GM23338 (cell line): ENCODE measurements around the gene SP5. TPM values are rescaled to one million over a fixed set of nuclear protein-coding genes. Genes with fewer than 3 reads are reported as not detected.

Source experiments
- ATAC-seq: fragments of 200-7000 bp; cut with Tn5 transposase; 3 replicates; pipeline ENCODE4 v1.9.1; 2020
- DNase-seq: peaks from one replicate; pipeline ENCODE4 v3.0.0-alpha.2; 2015; ENCODE audit warnings: low spot score
- H2AFZ ChIP-seq: fragments of 200-600 bp; sonication (generic); 2 replicates; pipeline ENCODE4 v1.8.0; 2016; ENCODE audit warnings: antibody characterized with exemption, mild to moderate bottlenecking, moderate library complexity
- H3F3A ChIP-seq: fragments of 200-600 bp; sonication (generic); replicated peaks from 2 replicates; pipeline ENCODE4 v1.8.0; 2017; ENCODE audit warnings: antibody characterized with exemption, mixed run types, low read depth
- H3K27ac ChIP-seq: fragments of 200-600 bp; sonication (generic); 2 replicates; pipeline ENCODE4 v1.6.1; 2016; ENCODE audit warnings: low read depth
- H3K27me3 ChIP-seq: fragments of 200-600 bp; sonication (generic); 2 replicates; pipeline ENCODE4 v1.8.0; 2016; ENCODE audit warnings: mild to moderate bottlenecking, mixed run types, moderate library complexity; ENCODE audit not compliant: insufficient read depth
- H3K36me3 ChIP-seq: fragments of 200-600 bp; sonication (generic); 2 replicates; pipeline ENCODE4 v1.8.0; 2016; ENCODE audit warnings: mild to moderate bottlenecking; ENCODE audit not compliant: insufficient read depth
- H3K4me1 ChIP-seq: fragments of 200-600 bp; sonication (generic); 2 replicates; pipeline ENCODE4 v1.8.0; 2016; ENCODE audit warnings: mild to moderate bottlenecking, moderate library complexity; ENCODE audit not compliant: insufficient read depth
- H3K4me2 ChIP-seq: fragments of 200-600 bp; sonication (generic); 2 replicates; pipeline ENCODE4 v1.7.1; 2017; ENCODE audit warnings: mixed run types
- H3K4me3 ChIP-seq: fragments of 200-600 bp; sonication (generic); 2 replicates; pipeline ENCODE4 v1.6.1; 2016; ENCODE audit warnings: mixed run types
- H3K79me2 ChIP-seq: fragments of 200-600 bp; sonication (generic); replicated peaks from 2 replicates; pipeline ENCODE4 v1.8.0; 2017; ENCODE audit warnings: mild to moderate bottlenecking; ENCODE audit not compliant: insufficient read depth
- H3K9me2 ChIP-seq: fragments of 200-600 bp; sonication (generic); 2 replicates; pipeline ENCODE4 v1.8.0; 2017; ENCODE audit not compliant: insufficient read depth
- H4K20me1 ChIP-seq: fragments of 200-600 bp; sonication (generic); replicated peaks from 2 replicates; pipeline ENCODE4 v1.8.0; 2017; ENCODE audit warnings: mild to moderate bottlenecking; ENCODE audit not compliant: insufficient read depth
- H3K27ac Mint-ChIP-seq: 2 replicates; pipeline ENCODE4 v1.8.0; 2020; ENCODE audit warnings: inconsistent platforms, mild to moderate bottlenecking, moderate library complexity, mixed read lengths
- H3K27me3 Mint-ChIP-seq: 3 replicates; pipeline ENCODE4 v1.8.0; 2022; ENCODE audit warnings: low read depth, mild to moderate bottlenecking, moderate library complexity, mixed read lengths, inconsistent platforms; ENCODE audit not compliant: insufficient read depth, poor library complexity
- H3K36me3 Mint-ChIP-seq: 3 replicates; pipeline ENCODE4 v1.8.0; 2021; ENCODE audit warnings: low read depth, mild to moderate bottlenecking, inconsistent platforms, moderate library complexity, mixed read lengths
- H3K4me1 Mint-ChIP-seq: 3 replicates; pipeline ENCODE4 v1.8.0; 2020; ENCODE audit warnings: mild to moderate bottlenecking, inconsistent platforms, mixed read lengths
- H3K4me3 Mint-ChIP-seq: 3 replicates; pipeline ENCODE4 v1.8.0; 2021; ENCODE audit warnings: moderate library complexity, mild to moderate bottlenecking, inconsistent platforms, mixed read lengths
- H3K9me3 Mint-ChIP-seq: 3 replicates; pipeline ENCODE4 v1.8.0; 2020; ENCODE audit warnings: moderate library complexity, mild to moderate bottlenecking, inconsistent platforms, mixed read lengths
- CREB1 ChIP-seq: fragments of 250-450 bp; sonication (Bioruptor Pico); IDR thresholded peaks from 2 replicates; pipeline ENCODE4 v1.5.0; 2020; ENCODE audit warnings: low read depth, mild to moderate bottlenecking, moderate library complexity
- CTCF ChIP-seq, 2 experiments: fragments of 200-600 bp in 1 of 2; sonication (generic) in 1 of 2; conservative IDR thresholded peaks; 2 replicates each; pipeline versions ENCODE4 v1.5.1 to v1.6.1; 2016 to 2017; ENCODE audit warnings: antibody characterized with exemption in 2 of 2, low read depth in 2 of 2, mild to moderate bottlenecking in 2 of 2, moderate library complexity in 1 of 2
- ETS1 ChIP-seq: IDR thresholded peaks from 2 replicates; pipeline ENCODE4 v1.6.1; 2016; ENCODE audit warnings: antibody characterized with exemption
- EZH2 ChIP-seq: fragments of 200-600 bp; sonication (generic); IDR thresholded peaks from one replicate; pipeline ENCODE4 v1.8.0; 2017; ENCODE audit warnings: antibody characterized with exemption, mild to moderate bottlenecking, low read depth; ENCODE audit not compliant: unreplicated experiment
- EZH2phosphoT487 ChIP-seq: fragments of 200-600 bp; sonication (generic); IDR thresholded peaks from one replicate; pipeline ENCODE4 v1.8.1; 2018; ENCODE audit warnings: antibody characterized with exemption; ENCODE audit not compliant: unreplicated experiment
- JUNB ChIP-seq: IDR thresholded peaks from one replicate; pipeline ENCODE4 v1.6.1; 2016; ENCODE audit warnings: antibody characterized with exemption; ENCODE audit not compliant: unreplicated experiment
- NANOG ChIP-seq: IDR thresholded peaks from 2 replicates; pipeline ENCODE4 v1.6.1; 2016; ENCODE audit warnings: antibody characterized with exemption, borderline replicate concordance
- POLR2AphosphoS5 ChIP-seq: IDR thresholded peaks from 2 replicates; pipeline ENCODE4 v1.6.1; 2016; ENCODE audit warnings: antibody characterized with exemption, low read depth
- REST ChIP-seq: IDR thresholded peaks from one replicate; pipeline ENCODE4 v1.6.1; 2018; ENCODE audit warnings: antibody characterized with exemption; ENCODE audit not compliant: unreplicated experiment
- STAT1 ChIP-seq: IDR thresholded peaks from one replicate; pipeline ENCODE4 v1.6.1; 2016; ENCODE audit warnings: antibody characterized with exemption; ENCODE audit not compliant: unreplicated experiment
- ZNF114 ChIP-seq: fragments of 250-450 bp; sonication (Bioruptor Pico); IDR thresholded peaks from 2 replicates; pipeline ENCODE4 v1.5.0; 2020; ENCODE audit warnings: mild to moderate bottlenecking, moderate library complexity
- ZNF331 ChIP-seq: fragments of 250-450 bp; sonication (Bioruptor Pico); IDR thresholded peaks from 2 replicates; pipeline ENCODE4 v1.5.0; 2020; ENCODE audit warnings: low read depth, mild to moderate bottlenecking, moderate library complexity
- ZNF462 ChIP-seq: fragments of 250-450 bp; sonication (Bioruptor Pico); IDR thresholded peaks from 2 replicates; pipeline ENCODE4 v1.5.0; 2020; ENCODE audit warnings: mild to moderate bottlenecking, moderate library complexity
- polyA plus RNA-seq: library from polyadenylated mRNA; unstranded; fragments of >200 nt; fragmentation: Nextera tagmentation; extraction: Ambion mirVana; gene quantifications from 2 replicates; pipeline ENCODE4 v1.2.1, GENCODE V29; 2016
- total RNA-seq: library from RNA; depleted of rRNA; stranded (reverse); fragments of >200 nt; shearing (Covaris generic); gene quantifications from 2 replicates; pipeline ENCODE4 v1.2.3, GENCODE V29; 2014

Gene SP5
- total and polyA plus RNA-seq, 2 experiments from 2014 or later = 0.21 to 0.32 TPM

GRCh38 chr2:170743530-170744239 lies 28.5 kb downstream of the SP5 start:
- DNase-seq (no peak), ATAC-seq (peak; percentile 60)
- Mint-ChIP-seq H3K4me1 (peaks cover 12% of the 10 kb centered on the region), H3K27me3 (peaks cover 4% of the 10 kb centered on the region), H3K36me3 (no peaks in the 10 kb centered on the region), H3K9me3 (no peaks in the 10 kb centered on the region), H3K27ac (no peak overlapping the region), H3K4me3 (no peak overlapping the region)
- no peak overlapping the region for H3K4me2 ChIP-seq
- H3K27ac ChIP-seq = no peak overlapping the region
- H3K4me3 ChIP-seq = no peak overlapping the region
- peak overlapping the region; percentile 56; the same call in 1 of the 2 replicates for H2AFZ ChIP-seq
- no peaks in the 10 kb centered on the region for H3K79me2 ChIP-seq
- H3F3A ChIP-seq = no peaks in the 10 kb centered on the region
- peaks cover 6% of the 10 kb centered on the region for H3K9me2 ChIP-seq
- no peaks in the 10 kb centered on the region for H3K36me3 ChIP-seq
- TF ChIP-seq EZH2phosphoT487 (no peak), JUNB (no peak), EZH2 (no peak), ZNF331 (no peak), ZNF462 (CRISPR knock-in tag) (no peak), ZNF114 (CRISPR knock-in tag) (no peak), NANOG (no peak), CREB1 (CRISPR knock-in tag) (no peak), CTCF (conservative IDR thresholded peaks at IDR 0.05; ENCODE audit: low read depth in 2 of 2) (no peak), STAT1 (no peak), REST (no peak), POLR2AphosphoS5 (no peak), ETS1 (no peak)
- H4K20me1 ChIP-seq = no peaks in the 10 kb centered on the region
- peaks cover 5% of the 10 kb centered on the region; the same call in 1 of the 2 replicates for H3K4me1 ChIP-seq
- no peaks in the 10 kb centered on the region for H3K27me3 ChIP-seq
